ENCODE results near the gene MEF2C.

Gene MEF2C

DNA sequence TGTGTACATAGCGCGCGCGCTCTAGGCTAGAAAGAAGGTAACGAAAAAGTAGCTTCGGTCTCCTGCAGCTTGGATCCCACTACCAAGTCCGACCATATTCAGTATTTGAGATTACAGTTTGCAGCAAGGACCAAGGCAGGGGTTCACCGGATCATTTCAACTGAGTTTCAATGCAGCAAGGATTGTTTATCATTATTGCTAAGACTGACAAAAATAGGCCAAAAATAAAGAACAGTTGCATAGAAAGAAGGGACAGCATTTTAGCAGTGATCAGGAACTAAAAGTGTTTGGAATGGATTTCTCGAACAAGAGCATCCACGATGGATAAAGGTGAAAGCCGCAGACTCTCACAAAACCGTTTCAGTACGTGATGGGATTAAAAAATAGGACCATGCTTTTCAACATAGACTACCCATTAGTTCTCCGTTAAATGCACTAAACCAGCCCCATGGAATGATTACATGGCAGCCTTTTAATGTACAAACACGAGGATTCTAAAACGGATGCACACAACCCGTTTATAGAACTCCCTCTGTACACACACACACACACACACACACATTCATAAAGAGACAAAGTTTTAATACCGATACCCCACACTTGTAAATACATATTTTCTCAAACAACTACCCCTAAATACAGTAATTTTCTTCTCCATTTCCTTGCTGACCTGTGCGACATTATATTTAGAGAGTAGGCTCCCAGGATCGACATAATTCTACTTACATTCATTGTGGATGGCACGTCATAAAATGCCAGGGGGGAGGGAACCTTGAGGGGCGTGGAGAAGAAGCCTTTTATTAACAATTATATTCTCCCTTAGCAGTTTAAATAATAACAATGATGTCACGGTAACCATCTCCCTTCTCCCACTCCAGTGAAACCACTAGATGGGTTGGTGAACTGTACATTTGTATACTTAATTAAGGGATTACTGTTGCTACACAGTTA, 197.1 kb downstream of the MEF2C start:
- no peak for DNase-seq

- no peak for DNase-seq
These were observed 199.4 kb downstream of the MEF2C start for GRCh38 chr5:88683506-88684135.

- no peak for DNase-seq
These were observed 200.1 kb downstream of the MEF2C start for GRCh38 chr5:88682881-88683361.

- DNase-seq: no peak
These were observed 200.9 kb downstream of the MEF2C start for GRCh38 chr5:88682131-88682530.

DNA sequence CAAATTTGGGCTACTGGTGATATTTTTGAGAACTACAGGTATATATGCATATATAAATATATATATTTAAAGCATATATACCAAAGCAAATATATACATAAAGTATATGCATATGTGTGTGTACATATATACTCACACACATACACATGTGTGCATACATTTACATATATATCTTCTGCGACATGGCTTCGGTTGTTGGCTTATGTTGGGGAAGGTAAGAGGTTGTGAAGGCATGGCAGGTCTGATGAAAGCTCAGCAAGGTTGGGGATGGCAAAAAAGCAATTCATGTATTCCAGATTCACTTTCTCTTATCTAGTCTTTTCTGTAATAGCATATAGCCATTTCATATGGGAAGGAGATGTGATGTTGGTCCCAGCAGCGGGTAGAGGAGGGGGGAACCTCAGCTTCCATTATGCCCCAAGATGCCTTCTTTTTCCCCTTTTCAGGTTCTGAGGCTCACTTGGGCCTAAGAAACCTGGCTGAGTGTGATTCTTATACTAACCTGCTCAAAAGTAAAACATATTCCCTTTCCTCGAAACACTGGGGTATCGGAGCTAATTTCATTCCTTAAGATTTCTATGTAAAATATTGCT, 201.7 kb downstream of the MEF2C start:
- no peak for DNase-seq

- peak; percentile 62 to 63 for DNase-seq
These were observed 202.5 kb downstream of the MEF2C start for GRCh38 chr5:88680253-88681132.

DNA sequence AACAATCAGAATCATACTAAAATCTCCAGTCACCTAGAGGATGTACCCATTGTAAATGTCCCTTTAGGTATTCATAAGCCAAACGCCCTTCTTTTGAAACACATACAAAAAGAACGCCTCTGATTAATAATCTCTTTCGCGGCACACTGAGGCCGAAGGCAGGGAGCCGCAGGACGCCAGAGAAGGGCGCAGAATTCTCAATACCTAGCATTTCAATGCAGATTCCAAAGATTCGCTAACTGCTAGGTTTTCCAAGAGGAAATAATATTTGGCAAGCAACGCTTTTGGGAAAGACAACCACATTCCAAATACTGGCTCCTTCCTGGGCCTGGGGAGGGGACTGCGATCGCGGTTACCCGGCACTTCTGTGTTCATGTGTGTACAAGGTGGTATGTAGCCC, 203.3 kb downstream of the MEF2C start:
- DNase-seq: no peak

GRCh38 chr5:88678770-88679381, 204.1 kb downstream of the MEF2C start:
- no peak for DNase-seq

DNA sequence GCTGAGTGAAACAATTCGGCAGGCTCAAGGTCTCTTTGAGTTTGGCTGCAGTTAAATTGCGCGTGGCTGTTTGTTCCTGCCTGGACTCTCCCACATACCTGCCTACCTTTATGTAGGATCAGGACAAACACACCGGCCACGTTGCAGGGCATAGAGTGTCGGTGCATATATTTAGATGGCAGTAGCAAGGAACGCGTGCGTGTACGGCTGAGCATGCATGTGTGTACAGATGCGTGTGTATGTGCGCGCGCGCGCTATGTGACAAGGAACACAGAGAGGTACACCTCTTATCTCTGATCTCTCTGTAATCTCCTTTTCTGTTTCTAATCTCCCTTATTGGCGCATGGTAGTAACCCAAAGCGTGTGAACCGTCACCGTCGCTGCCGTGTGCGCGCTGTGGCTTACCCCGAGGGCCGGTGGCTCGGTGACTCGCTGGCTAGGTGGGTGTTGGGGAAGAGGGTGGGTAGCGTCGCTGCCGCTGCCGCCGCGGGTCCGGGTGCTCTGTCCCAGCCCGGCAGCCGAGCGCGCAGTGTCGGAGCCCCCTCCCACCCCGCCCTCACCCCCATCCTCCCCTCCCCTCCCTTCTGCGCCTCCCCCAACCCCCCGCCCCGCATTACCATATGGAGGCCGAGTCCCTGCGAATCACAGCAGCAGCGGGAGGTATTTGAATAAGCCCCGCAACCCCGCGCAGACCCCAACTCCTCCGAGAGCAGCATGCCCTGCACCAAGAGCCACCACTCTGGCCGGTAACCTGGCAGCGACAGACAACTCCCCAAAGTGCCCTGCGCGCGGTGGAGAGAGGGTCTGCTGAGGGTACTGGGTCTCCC, 204.8 kb downstream of the MEF2C start:
- no peak for DNase-seq

GRCh38 chr5:88677376-88677895, 205.5 kb downstream of the MEF2C start:
- DNase-seq: no peak

- DNase-seq: no peak
These were observed 206.2 kb downstream of the MEF2C start for GRCh38 chr5:88676637-88677375.

DNA sequence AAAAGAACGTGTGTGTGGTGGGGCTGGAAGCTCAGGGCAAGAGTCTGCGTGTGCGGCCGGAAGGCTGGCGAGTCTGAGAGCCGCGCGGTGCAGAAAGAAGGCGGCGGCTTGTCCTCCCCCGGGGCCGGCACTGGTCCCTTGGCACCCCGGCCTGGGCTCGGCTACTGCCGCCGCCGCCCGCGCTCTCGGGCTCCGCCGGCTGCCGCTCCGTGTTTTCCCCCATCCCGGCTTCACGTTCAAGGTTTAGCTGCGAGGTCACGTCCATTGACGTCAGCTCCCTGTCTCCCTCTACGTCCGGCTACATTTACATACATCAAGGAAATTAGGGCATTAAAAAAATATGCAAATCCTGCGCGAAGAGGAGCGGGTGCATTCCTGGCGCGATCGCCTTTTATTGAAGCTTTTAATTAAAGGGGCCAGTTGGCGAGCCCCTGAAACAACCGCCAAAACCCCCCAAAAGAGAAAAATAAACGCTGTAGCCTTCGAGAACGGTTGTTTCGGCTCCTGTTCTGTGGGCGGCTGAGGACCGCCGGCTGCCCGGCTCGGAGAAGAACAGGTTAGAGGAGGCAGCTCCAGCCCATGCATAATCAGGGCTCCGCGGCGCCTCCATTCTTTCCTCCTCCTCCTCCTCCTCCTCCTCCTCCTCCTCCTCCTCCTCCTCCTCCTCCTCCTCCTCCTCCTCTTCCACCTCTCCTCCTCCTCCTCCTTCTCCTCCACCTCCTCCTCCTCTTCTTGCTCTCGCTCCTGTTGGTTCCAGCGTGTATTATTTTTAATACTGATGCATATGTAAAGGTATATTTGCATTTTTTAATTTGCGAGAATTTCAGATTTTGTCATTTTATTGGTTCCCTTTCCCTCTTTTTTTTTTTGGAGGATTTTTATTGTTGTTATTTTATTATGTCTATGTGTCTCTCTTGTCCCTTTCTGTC, 207.0 kb downstream of the MEF2C start:
- no peak for DNase-seq

- no peak for DNase-seq
These were observed 207.7 kb downstream of the MEF2C start for GRCh38 chr5:88675168-88675707.

DNA sequence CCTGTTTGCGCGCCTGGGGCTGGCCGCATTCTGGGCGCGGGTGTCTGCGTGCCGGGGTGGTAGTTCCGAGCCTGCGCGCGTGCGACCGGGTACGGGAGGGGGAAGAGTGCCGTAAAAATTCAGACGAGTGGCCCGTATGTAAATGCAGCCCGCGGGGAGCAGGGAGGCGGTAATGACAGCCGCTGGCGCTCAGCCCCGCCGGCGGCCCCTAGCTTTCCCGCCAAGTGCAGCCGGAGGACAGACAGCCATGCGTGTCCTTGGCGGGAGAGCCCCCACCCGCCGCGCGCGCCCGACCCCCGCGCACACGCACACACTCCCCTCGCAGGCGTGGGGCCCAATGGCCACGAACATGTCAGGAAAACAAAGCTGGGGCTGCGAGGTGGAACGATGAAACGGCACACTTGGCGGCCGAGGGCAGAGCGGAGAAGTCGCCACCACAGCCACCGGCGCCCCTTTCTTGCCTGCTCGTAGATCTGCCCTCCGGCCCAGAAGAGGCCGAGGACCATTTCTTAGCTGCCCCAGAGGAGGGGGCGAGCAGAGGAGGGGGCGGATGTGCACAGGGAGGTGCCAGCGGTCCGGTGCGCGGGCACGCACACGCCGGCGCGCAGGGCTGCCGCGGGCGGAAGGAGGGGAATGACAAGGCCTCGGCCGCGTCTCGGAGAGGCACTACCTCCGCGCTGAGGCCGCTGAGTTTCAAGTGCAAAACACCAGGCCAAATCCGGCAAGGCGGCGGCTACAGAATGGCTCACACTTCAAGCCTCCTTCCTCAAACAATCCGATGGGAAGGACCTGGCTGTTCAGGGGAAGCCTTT, 208.4 kb downstream of the MEF2C start:
- no peak for DNase-seq

GRCh38 chr5:88673253-88674105, 209.5 kb downstream of the MEF2C start:
- no peak for DNase-seq

DNA sequence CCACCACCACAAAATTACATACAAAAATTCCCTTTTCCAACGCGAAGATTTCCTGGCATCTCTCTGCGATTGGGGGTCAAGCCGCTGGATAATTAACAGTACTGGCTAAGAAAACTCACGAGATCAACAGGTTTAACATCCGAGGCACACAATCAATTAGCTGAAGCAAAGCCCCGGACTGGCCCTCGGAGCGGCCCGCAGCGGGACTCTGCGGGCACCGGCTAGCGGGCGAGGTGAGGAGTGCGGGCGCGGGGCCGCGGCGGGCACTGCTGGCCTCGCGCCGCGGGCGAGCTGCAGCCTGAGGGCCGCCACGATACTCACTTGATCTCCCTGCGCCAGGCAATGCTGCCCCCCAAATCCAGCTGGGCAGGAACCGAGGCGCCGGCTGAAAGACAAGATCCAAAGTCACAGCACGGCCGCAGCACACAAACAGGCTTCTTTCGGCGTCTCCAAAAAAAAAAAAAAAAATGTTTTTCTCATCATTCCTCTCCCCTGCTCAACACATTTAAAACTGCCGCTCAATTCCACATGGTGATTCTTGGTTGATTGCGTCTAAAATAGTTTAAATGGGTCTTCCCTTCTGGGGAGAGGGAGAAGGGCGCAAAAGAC, 210.2 kb downstream of the MEF2C start:
- no peak for DNase-seq

All from activated CD4-positive, alpha-beta T cell treated with anti-CD3 and anti-CD28 coated beads, Interleukin-2, amount 50 U/mL, for 4 hours (primary cell).